SK-N-SH treated with all-trans-retinoic acid at 6 μM for 48 hours (cell line): Measurements from ENCODE around the gene IQSEC3.

Experiments
- ARNTL ChIP-seq: fragments of 450-650 bp; formaldehyde crosslinking; IDR thresholded peaks from 2 replicates; pipeline ENCODE4 v1.5.0; 2020; ENCODE audit warnings: low read depth, mild to moderate bottlenecking, moderate library complexity, borderline replicate concordance
- BACH2 ChIP-seq: fragments of 250-450 bp; sonication (Bioruptor Pico); IDR thresholded peaks from 2 replicates; pipeline ENCODE4 v1.9.0; 2021; ENCODE audit warnings: mild to moderate bottlenecking, borderline replicate concordance
- GLIS3 ChIP-seq: fragments of 250-450 bp; sonication (Bioruptor Pico); IDR thresholded peaks from 2 replicates; pipeline ENCODE4 v1.5.0; 2020; ENCODE audit warnings: mild to moderate bottlenecking, moderate library complexity
- ISL1 ChIP-seq: fragments of 250-450 bp; sonication (Bioruptor Pico); IDR thresholded peaks from 2 replicates; pipeline ENCODE4 v2.1.2; 2022; ENCODE audit warnings: mild to moderate bottlenecking, moderate library complexity
- OSR1 ChIP-seq: fragments of 250-450 bp; sonication (Bioruptor Pico); IDR thresholded peaks from 2 replicates; pipeline ENCODE4 v1.8.0; 2022; ENCODE audit warnings: moderate library complexity, mild to moderate bottlenecking, inconsistent platforms
- PATZ1 ChIP-seq: fragments of 250-450 bp; sonication (Bioruptor Pico); IDR thresholded peaks from 2 replicates; pipeline ENCODE4 v1.8.0; 2020; ENCODE audit warnings: mild to moderate bottlenecking, moderate library complexity, borderline replicate concordance
- POU6F1 ChIP-seq: fragments of 250-450 bp; sonication (Bioruptor Pico); IDR thresholded peaks from 2 replicates; pipeline ENCODE4 v1.8.0; 2021; ENCODE audit warnings: low read depth, mild to moderate bottlenecking, moderate library complexity, borderline replicate concordance
- PPARA ChIP-seq: fragments of 250-450 bp; sonication (Bioruptor Pico); IDR thresholded peaks from 2 replicates; pipeline ENCODE4 v1.5.0; 2020; ENCODE audit warnings: mild to moderate bottlenecking, borderline replicate concordance
- RARB ChIP-seq: fragments of 250-450 bp; sonication (Bioruptor Pico); IDR thresholded peaks from 2 replicates; pipeline ENCODE4 v1.8.0; 2021; ENCODE audit warnings: mild to moderate bottlenecking, moderate library complexity
- TCF4 ChIP-seq: fragments of 250-450 bp; sonication (Bioruptor Pico); IDR thresholded peaks from 2 replicates; pipeline ENCODE4 v1.8.0; 2021; ENCODE audit warnings: mild to moderate bottlenecking, moderate library complexity, borderline replicate concordance
- TF ChIP-seq, protein P1 (sequence below): fragments of 250-450 bp; sonication (Bioruptor Pico); IDR thresholded peaks from 2 replicates; pipeline ENCODE4 v1.5.1; 2020; ENCODE audit warnings: low read depth, mild to moderate bottlenecking, moderate library complexity

- TF ChIP-seq RARB (CRISPR knock-in tag) = no peak
- no peak for TF ChIP-seq POU6F1 (CRISPR knock-in tag)
- no peak for TF ChIP-seq PATZ1 (CRISPR knock-in tag)
- TF ChIP-seq, protein P1, sequence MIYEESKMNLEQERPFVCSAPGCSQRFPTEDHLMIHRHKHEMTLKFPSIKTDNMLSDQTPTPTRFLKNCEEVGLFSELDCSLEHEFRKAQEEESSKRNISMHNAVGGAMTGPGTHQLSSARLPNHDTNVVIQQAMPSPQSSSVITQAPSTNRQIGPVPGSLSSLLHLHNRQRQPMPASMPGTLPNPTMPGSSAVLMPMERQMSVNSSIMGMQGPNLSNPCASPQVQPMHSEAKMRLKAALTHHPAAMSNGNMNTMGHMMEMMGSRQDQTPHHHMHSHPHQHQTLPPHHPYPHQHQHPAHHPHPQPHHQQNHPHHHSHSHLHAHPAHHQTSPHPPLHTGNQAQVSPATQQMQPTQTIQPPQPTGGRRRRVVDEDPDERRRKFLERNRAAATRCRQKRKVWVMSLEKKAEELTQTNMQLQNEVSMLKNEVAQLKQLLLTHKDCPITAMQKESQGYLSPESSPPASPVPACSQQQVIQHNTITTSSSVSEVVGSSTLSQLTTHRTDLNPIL (CRISPR knock-in tag) = no peak
- no peak for TF ChIP-seq OSR1 (CRISPR knock-in tag)
- no peak for TF ChIP-seq GLIS3 (CRISPR knock-in tag)
- no peak for TF ChIP-seq ARNTL (CRISPR knock-in tag)
- no peak for TF ChIP-seq BACH2 (CRISPR knock-in tag)
- no peak for TF ChIP-seq TCF4 (CRISPR knock-in tag)
- no peak for TF ChIP-seq PPARA
- no peak for TF ChIP-seq ISL1 (CRISPR knock-in tag)
Observed at GRCh38 chr12:185576-185955, 119.0 kb downstream of the IQSEC3 start.
